ENCODE data around the gene LHFPL3. TPM values are rescaled to one million over a fixed set of nuclear protein-coding genes. Genes with fewer than 3 reads are reported as not detected.

LHFPL3 gene
- total RNA-seq, 1 experiment from 2014 or later = not detected

DNA sequence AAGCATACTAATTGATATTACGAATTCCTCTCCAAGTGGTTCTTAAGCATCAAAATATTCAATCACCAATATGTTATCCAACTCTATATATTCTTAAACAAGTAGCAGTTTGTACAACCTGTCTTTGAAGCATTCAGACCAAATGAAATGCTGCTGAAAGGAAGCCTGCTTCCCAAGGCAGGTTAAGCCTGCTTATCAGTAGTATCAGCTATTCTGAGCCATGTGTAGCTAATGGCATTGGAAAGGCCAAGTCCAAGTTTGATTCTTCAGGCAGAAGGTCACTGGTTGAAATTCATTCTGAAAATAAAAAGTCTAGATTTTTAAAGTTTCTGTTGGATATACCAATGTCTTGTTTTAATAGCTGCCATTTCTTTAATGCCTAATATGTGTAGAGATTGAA, 328.7 kb downstream of the LHFPL3 start:
- ChIA-PET POLR2A (no interaction called here), RAD21 (ENCODE audit: low non-redundant PET in 1 of 2, low total read pairs in 2 of 2, uncharacterized antibody in 2 of 2, unreplicated experiment in 2 of 2) (no interaction called here), CTCF (interaction anchor here (1.6 kb wide), 1 partner anchor 13 kb away, joined by 3 read pairs; no protein-coding TSS in a partner anchor)
- no peak overlapping the region for H3K9ac ChIP-seq (ENCODE audit: low read length)
- peaks cover 15% of the 10 kb centered on the region; the same call in 1 of the 2 replicates for H3K27me3 ChIP-seq (ENCODE audit: insufficient read depth, low read length)
- TF ChIP-seq, protein P1, sequence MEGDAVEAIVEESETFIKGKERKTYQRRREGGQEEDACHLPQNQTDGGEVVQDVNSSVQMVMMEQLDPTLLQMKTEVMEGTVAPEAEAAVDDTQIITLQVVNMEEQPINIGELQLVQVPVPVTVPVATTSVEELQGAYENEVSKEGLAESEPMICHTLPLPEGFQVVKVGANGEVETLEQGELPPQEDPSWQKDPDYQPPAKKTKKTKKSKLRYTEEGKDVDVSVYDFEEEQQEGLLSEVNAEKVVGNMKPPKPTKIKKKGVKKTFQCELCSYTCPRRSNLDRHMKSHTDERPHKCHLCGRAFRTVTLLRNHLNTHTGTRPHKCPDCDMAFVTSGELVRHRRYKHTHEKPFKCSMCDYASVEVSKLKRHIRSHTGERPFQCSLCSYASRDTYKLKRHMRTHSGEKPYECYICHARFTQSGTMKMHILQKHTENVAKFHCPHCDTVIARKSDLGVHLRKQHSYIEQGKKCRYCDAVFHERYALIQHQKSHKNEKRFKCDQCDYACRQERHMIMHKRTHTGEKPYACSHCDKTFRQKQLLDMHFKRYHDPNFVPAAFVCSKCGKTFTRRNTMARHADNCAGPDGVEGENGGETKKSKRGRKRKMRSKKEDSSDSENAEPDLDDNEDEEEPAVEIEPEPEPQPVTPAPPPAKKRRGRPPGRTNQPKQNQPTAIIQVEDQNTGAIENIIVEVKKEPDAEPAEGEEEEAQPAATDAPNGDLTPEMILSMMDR (IDR thresholded peaks at IDR 0.05 in 2 of 3, conservative IDR thresholded peaks at IDR 0.05 in 1 of 3; ENCODE audit: borderline replicate concordance in 1 of 3, insufficient read depth in 1 of 3, low read depth in 2 of 3, low read length in 2 of 3) = no peak
- TF ChIP-seq POLR2A (IDR thresholded peaks at IDR 0.05; ENCODE audit: borderline replicate concordance, extremely low read depth, insufficient read depth, insufficient read length) = no peak
- TF ChIP-seq RAD21 (IDR thresholded peaks at IDR 0.05; ENCODE audit: low read depth) = no peak
- TF ChIP-seq, protein P2, sequence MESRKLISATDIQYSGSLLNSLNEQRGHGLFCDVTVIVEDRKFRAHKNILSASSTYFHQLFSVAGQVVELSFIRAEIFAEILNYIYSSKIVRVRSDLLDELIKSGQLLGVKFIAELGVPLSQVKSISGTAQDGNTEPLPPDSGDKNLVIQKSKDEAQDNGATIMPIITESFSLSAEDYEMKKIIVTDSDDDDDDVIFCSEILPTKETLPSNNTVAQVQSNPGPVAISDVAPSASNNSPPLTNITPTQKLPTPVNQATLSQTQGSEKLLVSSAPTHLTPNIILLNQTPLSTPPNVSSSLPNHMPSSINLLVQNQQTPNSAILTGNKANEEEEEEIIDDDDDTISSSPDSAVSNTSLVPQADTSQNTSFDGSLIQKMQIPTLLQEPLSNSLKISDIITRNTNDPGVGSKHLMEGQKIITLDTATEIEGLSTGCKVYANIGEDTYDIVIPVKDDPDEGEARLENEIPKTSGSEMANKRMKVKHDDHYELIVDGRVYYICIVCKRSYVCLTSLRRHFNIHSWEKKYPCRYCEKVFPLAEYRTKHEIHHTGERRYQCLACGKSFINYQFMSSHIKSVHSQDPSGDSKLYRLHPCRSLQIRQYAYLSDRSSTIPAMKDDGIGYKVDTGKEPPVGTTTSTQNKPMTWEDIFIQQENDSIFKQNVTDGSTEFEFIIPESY (IDR thresholded peaks at IDR 0.05; ENCODE audit: extremely low read depth, insufficient replicate concordance, low read length) = no peak
- TF ChIP-seq CBX3 (IDR thresholded peaks at IDR 0.05; ENCODE audit: low read depth) = no peak
- TF ChIP-seq SRF (IDR thresholded peaks at IDR 0.05; ENCODE audit: low read depth) = no peak
- no peak for TF ChIP-seq TCF7L2 (IDR thresholded peaks at IDR 0.05; ENCODE audit: borderline replicate concordance, extremely low read depth, insufficient read depth, insufficient read length)
- TF ChIP-seq, protein P3, sequence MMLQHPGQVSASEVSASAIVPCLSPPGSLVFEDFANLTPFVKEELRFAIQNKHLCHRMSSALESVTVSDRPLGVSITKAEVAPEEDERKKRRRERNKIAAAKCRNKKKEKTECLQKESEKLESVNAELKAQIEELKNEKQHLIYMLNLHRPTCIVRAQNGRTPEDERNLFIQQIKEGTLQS (IDR thresholded peaks at IDR 0.05) = no peak
- no peak for TF ChIP-seq EZH2 (IDR thresholded peaks at IDR 0.05)
- no peak for TF ChIP-seq ZNF274 (IDR thresholded peaks at IDR 0.05; ENCODE audit: low read depth, low read length)
- TF ChIP-seq SP1 (IDR thresholded peaks at IDR 0.05; ENCODE audit: low read depth) = no peak
- TF ChIP-seq EGR1 (IDR thresholded peaks at IDR 0.05; ENCODE audit: low read depth) = no peak
- TF ChIP-seq, protein P4, sequence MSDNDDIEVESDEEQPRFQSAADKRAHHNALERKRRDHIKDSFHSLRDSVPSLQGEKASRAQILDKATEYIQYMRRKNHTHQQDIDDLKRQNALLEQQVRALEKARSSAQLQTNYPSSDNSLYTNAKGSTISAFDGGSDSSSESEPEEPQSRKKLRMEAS (IDR thresholded peaks at IDR 0.05) = no peak
- no peak for TF ChIP-seq JUND (IDR thresholded peaks at IDR 0.05)
- no peak for TF ChIP-seq POLR2AphosphoS5 (IDR thresholded peaks at IDR 0.05; ENCODE audit: low read depth, low read length)
- TF ChIP-seq, protein P5, sequence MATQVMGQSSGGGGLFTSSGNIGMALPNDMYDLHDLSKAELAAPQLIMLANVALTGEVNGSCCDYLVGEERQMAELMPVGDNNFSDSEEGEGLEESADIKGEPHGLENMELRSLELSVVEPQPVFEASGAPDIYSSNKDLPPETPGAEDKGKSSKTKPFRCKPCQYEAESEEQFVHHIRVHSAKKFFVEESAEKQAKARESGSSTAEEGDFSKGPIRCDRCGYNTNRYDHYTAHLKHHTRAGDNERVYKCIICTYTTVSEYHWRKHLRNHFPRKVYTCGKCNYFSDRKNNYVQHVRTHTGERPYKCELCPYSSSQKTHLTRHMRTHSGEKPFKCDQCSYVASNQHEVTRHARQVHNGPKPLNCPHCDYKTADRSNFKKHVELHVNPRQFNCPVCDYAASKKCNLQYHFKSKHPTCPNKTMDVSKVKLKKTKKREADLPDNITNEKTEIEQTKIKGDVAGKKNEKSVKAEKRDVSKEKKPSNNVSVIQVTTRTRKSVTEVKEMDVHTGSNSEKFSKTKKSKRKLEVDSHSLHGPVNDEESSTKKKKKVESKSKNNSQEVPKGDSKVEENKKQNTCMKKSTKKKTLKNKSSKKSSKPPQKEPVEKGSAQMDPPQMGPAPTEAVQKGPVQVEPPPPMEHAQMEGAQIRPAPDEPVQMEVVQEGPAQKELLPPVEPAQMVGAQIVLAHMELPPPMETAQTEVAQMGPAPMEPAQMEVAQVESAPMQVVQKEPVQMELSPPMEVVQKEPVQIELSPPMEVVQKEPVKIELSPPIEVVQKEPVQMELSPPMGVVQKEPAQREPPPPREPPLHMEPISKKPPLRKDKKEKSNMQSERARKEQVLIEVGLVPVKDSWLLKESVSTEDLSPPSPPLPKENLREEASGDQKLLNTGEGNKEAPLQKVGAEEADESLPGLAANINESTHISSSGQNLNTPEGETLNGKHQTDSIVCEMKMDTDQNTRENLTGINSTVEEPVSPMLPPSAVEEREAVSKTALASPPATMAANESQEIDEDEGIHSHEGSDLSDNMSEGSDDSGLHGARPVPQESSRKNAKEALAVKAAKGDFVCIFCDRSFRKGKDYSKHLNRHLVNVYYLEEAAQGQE (IDR thresholded peaks at IDR 0.05; ENCODE audit: low read depth) = no peak
- TF ChIP-seq SIN3A (IDR thresholded peaks at IDR 0.05; ENCODE audit: low read depth) = no peak
- no peak for TF ChIP-seq EZH2phosphoT487 (IDR thresholded peaks at IDR 0.05; ENCODE audit: borderline replicate concordance)
- no peaks in the 10 kb centered on the region for H3K9me2 ChIP-seq (ENCODE audit: insufficient read depth)
- ATAC-seq (no peak), DNase-seq (ENCODE audit: low read depth, low spot score) (no peak)
- no peaks in the 10 kb centered on the region for H3K79me2 ChIP-seq (ENCODE audit: insufficient read depth, low read length)
- H3K4me1 ChIP-seq (ENCODE audit: control insufficient read depth in 1 of 2, insufficient read depth in 2 of 2, low read length in 2 of 2) = no peaks in the 10 kb centered on the region
- no peak overlapping the region for H2AFZ ChIP-seq (ENCODE audit: low read depth, low read length, poor library complexity, severe bottlenecking)
- no peak overlapping the region for H3K4me3 ChIP-seq (replicated peaks in 1 of 2; ENCODE audit: low read depth in 1 of 2, low read length in 2 of 2)
- no peaks in the 10 kb centered on the region for H3K9me3 ChIP-seq (ENCODE audit: control insufficient read depth in 1 of 2, insufficient read depth in 1 of 2, low read depth in 1 of 2, low read length in 2 of 2)
- H3K36me3 ChIP-seq (ENCODE audit: control insufficient read depth in 1 of 2, insufficient read depth in 2 of 2, low read length in 2 of 2) = no peaks in the 10 kb centered on the region
- H3K27ac ChIP-seq (ENCODE audit: low read depth, low read length) = no peak overlapping the region
- intact Hi-C loops (cut with micrococcal nuclease) = no loop called here
- H3K4me2 ChIP-seq (ENCODE audit: low read length) = no peak overlapping the region
- no TSS peak for BruUV-seq (replicated peaks)
- no peaks in the 10 kb centered on the region for H4K20me1 ChIP-seq (ENCODE audit: insufficient read depth)
